ENCODE measurements around the gene IQSEC3.
"Not testable (repeated sequence)": the region's sequence is repeated elsewhere in the genome, so short reads cannot be mapped to it uniquely, and the experiment has no call there.

IQSEC3 gene

GRCh38 chr12:77769-78383 is 11.3 kb downstream of the IQSEC3 start:
- DNase-seq (ENCODE audit: low read depth) = not testable (repeated sequence)

GRCh38 chr12:78981-79380 is 12.4 kb downstream of the IQSEC3 start:
- no peak overlapping the region for H3K4me3 ChIP-seq (ENCODE audit: low read depth, low read length)

More at GRCh38 chr12:77769-78383, 11.3 kb downstream of the IQSEC3 start:
- H3K4me3 ChIP-seq (ENCODE audit: low read depth, low read length) = not testable (repeated sequence)

GRCh38 chr12:80681-81190 is 14.2 kb downstream of the IQSEC3 start:
- no peak overlapping the region for H3K4me3 ChIP-seq (ENCODE audit: low read depth, low read length)
- no peak for TF ChIP-seq CTCF (conservative IDR thresholded peaks at IDR 0.05; ENCODE audit: low read depth, low read length)
- DNase-seq (ENCODE audit: low read depth) = no peak

More at GRCh38 chr12:78981-79380, 12.4 kb downstream of the IQSEC3 start:
- no peak for TF ChIP-seq CTCF (conservative IDR thresholded peaks at IDR 0.05; ENCODE audit: low read depth, low read length)
- DNase-seq (ENCODE audit: low read depth) = no peak

DNA sequence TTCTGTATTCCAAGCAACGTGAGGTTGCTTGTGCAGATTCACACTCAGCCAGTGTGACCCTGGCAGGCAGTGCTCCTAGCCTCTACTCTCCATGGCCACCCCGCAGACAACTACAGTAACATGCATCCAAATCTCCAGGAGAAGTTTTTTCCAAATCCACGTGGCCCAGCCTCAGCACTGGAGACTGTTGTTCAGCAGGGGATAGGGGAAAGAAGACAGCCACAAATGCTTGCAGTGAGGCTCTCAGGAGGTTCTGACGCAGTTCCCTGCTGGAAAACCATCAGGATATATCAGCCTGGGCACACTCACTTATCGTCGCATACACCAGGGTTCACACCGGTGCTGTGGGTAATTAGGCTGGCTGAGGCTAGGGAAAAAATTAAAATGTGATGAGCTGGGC is 16.2 kb downstream of the IQSEC3 start:
- no peak overlapping the region for H3K4me3 ChIP-seq (ENCODE audit: low read depth, low read length)
- no peak for TF ChIP-seq CTCF (conservative IDR thresholded peaks at IDR 0.05; ENCODE audit: low read depth, low read length)
- DNase-seq (ENCODE audit: low read depth) = no peak

DNA sequence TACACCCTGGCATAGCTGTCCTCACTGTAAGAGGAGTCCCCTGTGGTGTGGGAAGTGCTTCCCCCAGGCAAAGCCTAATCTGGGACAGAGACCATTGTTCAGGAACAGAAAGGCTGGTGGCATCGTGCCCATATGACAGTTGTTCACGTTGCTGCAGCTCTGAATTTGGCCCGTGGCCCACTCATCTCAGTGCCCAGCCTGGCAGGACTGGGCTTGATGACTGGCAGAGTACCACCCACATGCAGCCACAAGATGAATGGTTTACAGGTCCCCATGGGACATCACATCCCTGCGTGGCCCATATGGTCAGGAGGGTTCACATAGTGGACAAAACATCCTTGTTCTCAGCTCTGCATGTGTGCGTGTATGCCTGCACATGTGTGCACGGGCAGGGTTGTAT is 17.5 kb downstream of the IQSEC3 start:
- TF ChIP-seq CTCF (conservative IDR thresholded peaks at IDR 0.05; ENCODE audit: low read depth, low read length) = no peak
- no peak for DNase-seq (ENCODE audit: low read depth)
- no peak overlapping the region for H3K4me3 ChIP-seq (ENCODE audit: low read depth, low read length)

GRCh38 chr12:85191-85666 is 18.7 kb downstream of the IQSEC3 start:
- no peak for DNase-seq (ENCODE audit: low read depth)
- H3K4me3 ChIP-seq (ENCODE audit: low read depth, low read length) = no peak overlapping the region
- no peak for TF ChIP-seq CTCF (conservative IDR thresholded peaks at IDR 0.05; ENCODE audit: low read depth, low read length)

- no peak overlapping the region for H3K4me3 ChIP-seq (ENCODE audit: low read depth, low read length)
- TF ChIP-seq CTCF (conservative IDR thresholded peaks at IDR 0.05; ENCODE audit: low read depth, low read length) = no peak
- peak; percentile 49 for DNase-seq (ENCODE audit: low read depth)
Measured at GRCh38 chr12:87315-87714, 20.7 kb downstream of the IQSEC3 start.

Data from choroid plexus epithelial cell (primary cell).